H1 (cell line): Measurements from ENCODE around the gene CMIP. TPM values are rescaled to one million over a fixed set of nuclear protein-coding genes. Genes with fewer than 3 reads are reported as not detected.

Experiments used
- CTCF ChIA-PET: fragments of 300-600 bp; sonication (Branson Sonifier 250); formaldehyde crosslinking; loops from one replicate; lab custom pipeline; 2021; ENCODE audit not compliant: partially characterized antibody; lab: Charles Lee
- POLR2A ChIA-PET: fragments of 300-600 bp; sonication (Branson Sonifier 250); formaldehyde crosslinking; loops from one replicate; lab custom pipeline; 2021; ENCODE audit warnings: inconsistent platforms; ENCODE audit not compliant: partially characterized antibody; lab: Charles Lee
- DNase-seq, 2 experiments: peaks; one replicate each; pipeline versions ENCODE4 v3.0.0 to v3.0.0-alpha.2; 2010 to 2022; ENCODE audit warnings: low spot score in 2 of 2, low read depth in 1 of 2, mixed read lengths in 1 of 2
- FAIRE-seq: peaks from 2 replicates; lab custom pipeline; 2011; peaks lifted over from hg19 to GRCh38; lab: Jason Lieb, UNC
- H2AFZ ChIP-seq: 2 replicates; pipeline ENCODE4 v1.8.1; 2012; ENCODE audit warnings: low read length, inconsistent platforms
- H2AK5ac ChIP-seq: 2 replicates; pipeline ENCODE4 v1.6.1; 2013; ENCODE audit warnings: low read depth, low read length
- H2BK120ac ChIP-seq: replicated peaks from 2 replicates; pipeline ENCODE3; 2013; ENCODE audit warnings: low read depth, low read length, inconsistent platforms
- H2BK12ac ChIP-seq: 2 replicates; pipeline ENCODE4 v1.6.1; 2013; ENCODE audit warnings: low read depth, low read length
- H2BK15ac ChIP-seq: 2 replicates; pipeline ENCODE4 v1.6.1; 2013; ENCODE audit warnings: low read length
- H2BK20ac ChIP-seq: 2 replicates; pipeline ENCODE4 v1.6.1; 2013; ENCODE audit warnings: low read length
- H2BK5ac ChIP-seq: 2 replicates; pipeline ENCODE4 v1.6.1; 2013; ENCODE audit warnings: low read depth, low read length
- H3K14ac ChIP-seq: 2 replicates; pipeline ENCODE4 v1.6.1; 2013; ENCODE audit warnings: inconsistent platforms; ENCODE audit not compliant: insufficient read length
- H3K18ac ChIP-seq: 2 replicates; pipeline ENCODE4 v1.6.1; 2013; ENCODE audit warnings: low read length; ENCODE audit errors: extremely low read depth
- H3K23ac ChIP-seq: 2 replicates; pipeline ENCODE4 v1.6.1; 2013; ENCODE audit warnings: inconsistent platforms; ENCODE audit not compliant: insufficient read length
- H3K23me2 ChIP-seq: 2 replicates; pipeline ENCODE4 v1.6.1; 2013; ENCODE audit warnings: low read depth, low read length
- H3K27ac ChIP-seq: 2 replicates; pipeline ENCODE4 v1.6.1; 2011; ENCODE audit warnings: low read depth, low read length, inconsistent platforms
- H3K27me3 ChIP-seq, 4 experiments: replicated peaks in 1 of 4; 1 replicate in 1 of 4; 2 replicates in 3 of 4; pipeline versions ENCODE4 v1.6.1 to v1.8.1; 2011 to 2013; ENCODE audit warnings: low read length in 3 of 4, mild to moderate bottlenecking in 3 of 4, inconsistent platforms in 2 of 4, mixed read lengths in 2 of 4, moderate library complexity in 1 of 4; ENCODE audit not compliant: control insufficient read depth in 3 of 4, insufficient read depth in 3 of 4; ENCODE audit errors: extremely low read depth in 1 of 4
- H3K36me3 ChIP-seq, 4 experiments: 2 replicates each; pipeline versions ENCODE4 v1.6.1 to v1.8.1; 2011 to 2013; ENCODE audit warnings: mild to moderate bottlenecking in 4 of 4, low read length in 3 of 4, moderate library complexity in 2 of 4, control low read depth in 1 of 4, inconsistent platforms in 1 of 4; ENCODE audit not compliant: insufficient read depth in 4 of 4, control insufficient read depth in 2 of 4
- H3K4ac ChIP-seq: replicated peaks from 2 replicates; pipeline ENCODE3; 2013; ENCODE audit warnings: low read length, low read depth, mixed read lengths, inconsistent platforms; ENCODE audit not compliant: insufficient read length
- H3K4me1 ChIP-seq, 4 experiments: replicated peaks in 1 of 4; 1 replicate in 1 of 4; 2 replicates in 3 of 4; pipeline versions ENCODE4 v1.6.1 to v1.8.1; 2011 to 2013; ENCODE audit warnings: low read length in 3 of 4, inconsistent platforms in 2 of 4, mixed read lengths in 1 of 4; ENCODE audit not compliant: insufficient read depth in 4 of 4, control insufficient read depth in 3 of 4
- H3K4me2 ChIP-seq, 2 experiments: 2 replicates each; pipeline versions ENCODE4 v1.6.1 to v1.8.1; 2011 to 2013; ENCODE audit warnings: low read depth in 2 of 2, low read length in 2 of 2, control low read depth in 1 of 2, inconsistent platforms in 1 of 2, mild to moderate bottlenecking in 1 of 2; ENCODE audit not compliant: insufficient read depth in 1 of 2
- H3K4me3 ChIP-seq, 4 experiments: fragments of 200-600, 300-600 bp in 1 of 4; sonication (generic), shearing (Covaris generic), sonication (Bioruptor Twin) in 1 of 4; 2 replicates each; pipeline versions ENCODE4 v1.5.1 to v1.8.1; 2011 to 2016; ENCODE audit warnings: low read length in 4 of 4, low read depth in 3 of 4, control low read depth in 2 of 4, inconsistent platforms in 2 of 4, mild to moderate bottlenecking in 2 of 4, mixed read lengths in 1 of 4, moderate library complexity in 1 of 4; ENCODE audit not compliant: insufficient read depth in 2 of 4; ENCODE audit errors: extremely low read depth in 1 of 4
- H3K56ac ChIP-seq: replicated peaks from 2 replicates; pipeline ENCODE3; 2013; ENCODE audit warnings: low read depth, mild to moderate bottlenecking, mixed read lengths, low read length, inconsistent platforms; ENCODE audit not compliant: insufficient read length
- H3K79me1 ChIP-seq: 2 replicates; pipeline ENCODE4 v1.6.1; 2013; ENCODE audit warnings: low read depth, low read length, control low read depth
- H3K79me2 ChIP-seq, 2 experiments: 2 replicates each; pipeline versions ENCODE4 v1.6.1 to v1.8.1; 2012 to 2013; ENCODE audit warnings: low read length in 2 of 2, mild to moderate bottlenecking in 2 of 2, inconsistent platforms in 1 of 2; ENCODE audit not compliant: insufficient read depth in 2 of 2, control insufficient read depth in 1 of 2
- H3K9ac ChIP-seq, 4 experiments: replicated peaks in 1 of 4; 1 replicate in 1 of 4; 2 replicates in 3 of 4; pipeline versions ENCODE4 v1.6.1 to v1.8.1; 2011 to 2013; ENCODE audit warnings: low read depth in 3 of 4, low read length in 3 of 4, control low read depth in 2 of 4, mild to moderate bottlenecking in 2 of 4, moderate library complexity in 2 of 4, inconsistent platforms in 1 of 4; ENCODE audit errors: extremely low read depth in 1 of 4
- H3K9me3 ChIP-seq, 2 experiments: 2 replicates each; pipeline versions ENCODE4 v1.6.1 to v1.8.1; 2012 to 2013; ENCODE audit warnings: mild to moderate bottlenecking in 2 of 2, moderate library complexity in 2 of 2, control low read depth in 1 of 2, inconsistent platforms in 1 of 2, low read depth in 1 of 2, low read length in 1 of 2, mixed read lengths in 1 of 2; ENCODE audit not compliant: insufficient read depth in 2 of 2
- H4K20me1 ChIP-seq, 2 experiments: replicated peaks in 1 of 2; 2 replicates each; pipeline versions ENCODE3 to v1.8.1; 2011 to 2013; ENCODE audit warnings: inconsistent platforms in 2 of 2, low read length in 2 of 2, mild to moderate bottlenecking in 1 of 2; ENCODE audit not compliant: insufficient read depth in 2 of 2, control insufficient read depth in 1 of 2
- H4K5ac ChIP-seq: 2 replicates; pipeline ENCODE4 v1.6.1; 2013; ENCODE audit warnings: low read length, low read depth, mixed read lengths, inconsistent platforms; ENCODE audit not compliant: insufficient read length
- H4K8ac ChIP-seq: 2 replicates; pipeline ENCODE4 v1.8.0; 2013; ENCODE audit warnings: mild to moderate bottlenecking, moderate library complexity, low read length, inconsistent platforms; ENCODE audit not compliant: insufficient read depth; ENCODE audit errors: extremely low read depth
- H4K91ac ChIP-seq: replicated peaks from 2 replicates; pipeline ENCODE3; 2013; ENCODE audit warnings: low read length, mixed read lengths, inconsistent platforms; ENCODE audit not compliant: insufficient read length
- CBX8 ChIP-seq: fragments of 300-800, 300-1000 bp; sonication (generic); IDR thresholded peaks from 2 replicates; pipeline ENCODE4 v1.7.1; 2016; ENCODE audit warnings: low read depth, low read length, borderline replicate concordance
- KDM1A ChIP-seq: fragments of 200-600, 300-600 bp; sonication (generic); IDR thresholded peaks from 2 replicates; pipeline ENCODE4 v1.7.1; 2016; ENCODE audit warnings: mild to moderate bottlenecking, low read length, borderline replicate concordance
- TCF12 ChIP-seq: IDR thresholded peaks from 2 replicates; pipeline ENCODE4 v1.6.1; 2011; ENCODE audit warnings: low read depth, mild to moderate bottlenecking, low read length
- TEAD4 ChIP-seq: IDR thresholded peaks from 2 replicates; pipeline ENCODE4 v1.6.1; 2012; ENCODE audit warnings: low read depth, low read length, inconsistent platforms, mixed read lengths
- WGBS, 2 experiments: shearing (Covaris generic) in 1 of 2; methylation state at CpG; one replicate each; pipeline versions ENCODE4 v1.1.6 to v1.1.7; 2013 to 2015; ENCODE audit warnings: low lambda C conversion rate in 2 of 2, mixed read lengths in 2 of 2, inconsistent platforms in 1 of 2, low coverage in 1 of 2, missing lambda C conversion rate in 1 of 2; ENCODE audit not compliant: insufficient replicate concordance in 2 of 2, insufficient coverage in 1 of 2, insufficient read length in 1 of 2; ENCODE audit errors: extremely low coverage in 1 of 2, missing lambda C conversion rate in 1 of 2; 5-methylcytosine and 5-hydroxymethylcytosine counted together
- polyA plus RNA-seq, 7 experiments: library from polyadenylated mRNA; depleted of rRNA in 3 of 7; stranded (reverse) in 5 of 7; unstranded in 2 of 7; fragments of >200 nt in 5 of 7; fragments of 200-250 nt in 2 of 7; gene quantifications; 1 replicate in 5 of 7; 2 replicates in 1 of 7; 4 replicates in 1 of 7; pipeline versions ENCODE4 v1.2.1 to v1.2.3, GENCODE V29; 2011 to 2013; ENCODE audit warnings: missing spikeins in 2 of 7, mixed read lengths in 2 of 7
- total RNA-seq: library from RNA; stranded (reverse); fragmentation: NEBNext Ultra II Directional; extraction: Animal tissue kit (Norgen Biotek cat#: 25700); gene quantifications from 2 replicates; pipeline ENCODE4 v1.2.1, GENCODE V29; 2021

CMIP gene
- total and polyA plus RNA-seq, 2 of the 8 experiments (the other 6 are each of a cell fraction or from before 2014, with no cell fraction given), result 7.9 to 53.2 TPM

DNA sequence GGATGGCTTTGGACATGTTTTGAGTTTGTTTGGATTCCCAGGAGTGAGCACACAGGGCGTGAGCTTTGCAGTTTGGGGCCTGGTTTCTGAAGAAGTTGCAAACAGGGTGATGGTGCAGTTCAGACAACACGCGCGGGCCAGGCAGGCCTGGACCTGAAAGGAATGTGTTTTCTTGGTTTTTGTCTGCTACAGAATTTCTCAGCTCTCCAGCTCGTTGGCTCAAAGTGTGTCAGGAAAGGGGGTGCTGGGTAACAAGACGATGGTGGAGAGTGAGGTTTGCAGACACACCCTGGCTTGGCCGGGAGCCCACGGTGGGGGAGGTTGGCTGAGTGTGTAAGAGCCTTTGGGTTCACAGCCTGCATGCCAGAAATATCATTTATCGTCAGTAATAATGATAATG is 82.3 kb downstream of the CMIP start:
- H2BK12ac ChIP-seq, result no peak overlapping the region
- H4K8ac ChIP-seq, result no peak overlapping the region
- H2BK20ac ChIP-seq, result no peak overlapping the region
- peaks cover 15% of the 10 kb centered on the region for H3K79me1 ChIP-seq
- H3K23me2 ChIP-seq, result no peaks in the 10 kb centered on the region; the same call in 1 of the 2 replicates
- no peak overlapping the region for H2BK15ac ChIP-seq
- no peak overlapping the region for H2AFZ ChIP-seq
- no peak for FAIRE-seq
- H3K9ac ChIP-seq, result no peak overlapping the region
- H3K9me3 ChIP-seq, result no peaks in the 10 kb centered on the region
- DNase-seq, result no peak
- H3K79me2 ChIP-seq, result peaks cover 0 to 92% of the 10 kb centered on the region in 2 experiments; a peak in 2 of 4 replicates
- H3K4me3 ChIP-seq, result no peak overlapping the region
- no peak overlapping the region for H3K14ac ChIP-seq
- H4K91ac ChIP-seq, result no peak overlapping the region
- no peak overlapping the region for H3K4ac ChIP-seq
- peaks cover 2 to 15% of the 10 kb centered on the region in 2 experiments for H4K20me1 ChIP-seq
- H3K56ac ChIP-seq, result no peak overlapping the region
- H3K23ac ChIP-seq, result no peak overlapping the region
- H2BK5ac ChIP-seq, result no peak overlapping the region
- ChIA-PET POLR2A (interaction anchor here (1.6 kb wide), 1 partner anchor 9 kb away, joined by 3 read pairs; no protein-coding TSS in a partner anchor), CTCF (interaction anchor here (0.5 to 2.2 kb wide), 5 partner anchors 24 to 98 kb away, joined by 3 to 5 read pairs (median 4); no protein-coding TSS in a partner anchor)
- 93% methylated on average over 9 of the region's 9 CpGs; no CpG with 5 or more reads in 1 of the 2 experiments for whole genome bisulfite sequencing, 2 experiments
- H3K27me3 ChIP-seq, result no peaks in the 10 kb centered on the region; a peak in 2 of 7 replicates
- no peak overlapping the region for H3K4me2 ChIP-seq
- no peaks in the 10 kb centered on the region for H3K36me3 ChIP-seq
- no peak overlapping the region for H4K5ac ChIP-seq
- TF ChIP-seq TCF12, result no peak
- no peak for TF ChIP-seq TEAD4
- no peak for TF ChIP-seq CBX8
- TF ChIP-seq KDM1A, result no peak
- TF ChIP-seq, all 59 proteins: peak for 0
- peaks cover 0 to 7% (median 2%) of the 10 kb centered on the region in 4 experiments; a peak in 3 of 7 replicates for H3K4me1 ChIP-seq
- no peak overlapping the region for H3K27ac ChIP-seq
- H2AK5ac ChIP-seq, result no peak overlapping the region
- H2BK120ac ChIP-seq, result no peak overlapping the region
- H3K18ac ChIP-seq, result no peak overlapping the region
